Ovary (tissue), 9 donors: ENCODE measurements around the gene SLC26A1. TPM values are rescaled to one million over a fixed set of nuclear protein-coding genes. Genes with fewer than 3 reads are reported as not detected.

Experiments
- DNase-seq, 5 donors: peaks; one replicate each; pipeline ENCODE4 v3.0.0-alpha.2; 2019 to 2020
- H3K27ac ChIP-seq, 2 donors: fragments of 200-600 bp; one replicate each; pipeline versions ENCODE4 v1.5.1 to v1.8.0; 2019 to 2022
- H3K27me3 ChIP-seq: fragments of 200-600 bp; one replicate; pipeline ENCODE4 v1.8.0; 2022
- H3K36me3 ChIP-seq: fragments of 200-600 bp; sonication (generic); one replicate; pipeline ENCODE4 v1.5.1; 2019
- H3K4me1 ChIP-seq: one replicate; pipeline ENCODE4 v1.8.1; 2013; ENCODE audit warnings: mild to moderate bottlenecking, moderate library complexity; ENCODE audit not compliant: insufficient read depth
- H3K4me3 ChIP-seq: fragments of 200-600 bp; sonication (generic); one replicate; pipeline ENCODE4 v1.5.1; 2017
- H3K9me3 ChIP-seq, 2 donors: fragments of 200-600 bp in 1 of 2; sonication (generic) in 1 of 2; one replicate each; pipeline versions ENCODE4 v1.5.1 to v1.8.1; 2013 to 2019; ENCODE audit warnings: mild to moderate bottlenecking in 1 of 2, moderate library complexity in 1 of 2
- EP300 ChIP-seq: sonication (generic); formaldehyde crosslinking; IDR thresholded peaks from one replicate; pipeline ENCODE4 v1.6.1; 2017; ENCODE audit warnings: antibody characterized with exemption
- POLR2A ChIP-seq: fragments of 450-650 bp; IDR thresholded peaks from one replicate; pipeline ENCODE4 v1.6.1; 2017; ENCODE audit warnings: antibody characterized with exemption, mild to moderate bottlenecking, moderate library complexity
- WGBS, 3 donors: extraction: QIAGEN DNeasy Blood & Tissue Kit in 1 of 3; methylation state at CpG; one replicate each; pipeline versions ENCODE4 v1.1.5 to v1.1.7; 2013 to 2017; 5-methylcytosine and 5-hydroxymethylcytosine counted together
- intact Hi-C, 4 donors: fragments of 100-400 bp; cut with DNase I; formaldehyde crosslinking; loops; one replicate each; pipeline versions ENCODE4 v1.11.0 to v1.15.1; 2022 to 2023
- polyA plus RNA-seq, 2 donors: library from polyadenylated mRNA; stranded (reverse); fragments of 200-250 nt in 1 of 2; fragments of 350-450 nt in 1 of 2; fragmentation: Illumina TruSeq in 1 of 2; extraction: RNeasy Lipid Tissue Mini Kit (QIAGEN cat#74804) in 1 of 2; gene quantifications; one replicate each; pipeline ENCODE4 v1.2.3, GENCODE V29; 2013 to 2014
- total RNA-seq, 7 donors: library from RNA; depleted of rRNA in 2 of 7; stranded (reverse); fragments of >200 nt in 2 of 7; fragmentation: NEBNext Ultra II Directional in 3 of 7; extraction: Animal tissue kit (Norgen Biotek cat#: 25700) in 3 of 7; gene quantifications; one replicate each; pipeline versions ENCODE4 v1.1.0 to v1.2.4, GENCODE V29; 2016 to 2023
- TF ChIP-seq, protein P1 (sequence below), 3 donors: fragments of 450-650 bp in 2 of 3; fragments of 200-600 bp in 1 of 3; IDR thresholded peaks; one replicate each; pipeline versions ENCODE4 v1.5.1 to v1.8.0; 2016 to 2022; ENCODE audit warnings: antibody characterized with exemption in 3 of 3, mild to moderate bottlenecking in 1 of 3
- donor health status: DM: no; HTN: no; CAD: no; lungs with moderate emphysema.
- donor health status: DM: no; HTN: no; CAD: no.
- donor health status: Bipolar disorder and iron deficiency.
- donor health status: DM: yes; HTN: yes; CAD: no.
- donor health status: DM: no; HTN: no; CAD: no.
- donor health status: DM: yes; HTN: yes; CAD: no.

SLC26A1 gene
- total and polyA plus RNA-seq, 9 donors: 0.10 to 1.1 (median 0.25) TPM; not detected in 1

GRCh38 chr4:988726-989721, 4.2 kb downstream of the SLC26A1 start:
- no peak for DNase-seq
- H3K4me1 ChIP-seq: peaks cover 14% of the 10 kb centered on the region
- H3K4me3 ChIP-seq: no peak overlapping the region
- H3K36me3 ChIP-seq: no peaks in the 10 kb centered on the region
- WGBS, 3 donors: 86 to 94% (median 87%) methylated on average over 67 to 69 of the region's 69 CpGs
- H3K9me3 ChIP-seq: no peaks in the 10 kb centered on the region
- no peak overlapping the region for H3K27ac ChIP-seq
- TF ChIP-seq POLR2A (no peak), EP300 (no peak)
- TF ChIP-seq, protein P1, sequence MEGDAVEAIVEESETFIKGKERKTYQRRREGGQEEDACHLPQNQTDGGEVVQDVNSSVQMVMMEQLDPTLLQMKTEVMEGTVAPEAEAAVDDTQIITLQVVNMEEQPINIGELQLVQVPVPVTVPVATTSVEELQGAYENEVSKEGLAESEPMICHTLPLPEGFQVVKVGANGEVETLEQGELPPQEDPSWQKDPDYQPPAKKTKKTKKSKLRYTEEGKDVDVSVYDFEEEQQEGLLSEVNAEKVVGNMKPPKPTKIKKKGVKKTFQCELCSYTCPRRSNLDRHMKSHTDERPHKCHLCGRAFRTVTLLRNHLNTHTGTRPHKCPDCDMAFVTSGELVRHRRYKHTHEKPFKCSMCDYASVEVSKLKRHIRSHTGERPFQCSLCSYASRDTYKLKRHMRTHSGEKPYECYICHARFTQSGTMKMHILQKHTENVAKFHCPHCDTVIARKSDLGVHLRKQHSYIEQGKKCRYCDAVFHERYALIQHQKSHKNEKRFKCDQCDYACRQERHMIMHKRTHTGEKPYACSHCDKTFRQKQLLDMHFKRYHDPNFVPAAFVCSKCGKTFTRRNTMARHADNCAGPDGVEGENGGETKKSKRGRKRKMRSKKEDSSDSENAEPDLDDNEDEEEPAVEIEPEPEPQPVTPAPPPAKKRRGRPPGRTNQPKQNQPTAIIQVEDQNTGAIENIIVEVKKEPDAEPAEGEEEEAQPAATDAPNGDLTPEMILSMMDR (IDR thresholded peaks at IDR 0.05): no peak
- H3K27me3 ChIP-seq: no peaks in the 10 kb centered on the region
- intact Hi-C loops: loop anchor here in 3 of 4 donors (5.0 to 10.0 kb wide), 3 partner anchors 244 to 254 kb away; no protein-coding TSS in a partner anchor

- H3K36me3 ChIP-seq: no peaks in the 10 kb centered on the region
- intact Hi-C loops: loop anchor here in 3 of 4 donors (5.0 to 10.0 kb wide), 3 partner anchors 243 to 253 kb away; no protein-coding TSS in a partner anchor
- H3K4me1 ChIP-seq: peaks cover 14% of the 10 kb centered on the region
- H3K27ac ChIP-seq: peak overlapping the region in 1 of 2 donors; percentile 44
- WGBS, 3 donors: 54 to 63% (median 56%) methylated on average over 26 to 37 of the region's 37 CpGs
- H3K4me3 ChIP-seq: peak overlapping the region; percentile 68
- TF ChIP-seq POLR2A (no peak), EP300 (no peak)
- TF ChIP-seq, protein P1 (IDR thresholded peaks at IDR 0.05): no peak
- no peaks in the 10 kb centered on the region for H3K27me3 ChIP-seq
- peak in 2 of 5 donors; percentile 18 to 42 for DNase-seq
- no peaks in the 10 kb centered on the region for H3K9me3 ChIP-seq
Observed at GRCh38 chr4:987624-988513, 5.3 kb downstream of the SLC26A1 start.

GRCh38 chr4:986879-987623, 6.2 kb downstream of the SLC26A1 start, which contains the start of gene IDUA:
IDUA (plus strand) TSS chr4:987044; CDS start chr4:987085, 41 bp downstream.
- H3K27me3 ChIP-seq: no peaks in the 10 kb centered on the region
- no peaks in the 10 kb centered on the region for H3K36me3 ChIP-seq
- peak within 1 kb of the TSS; percentile 68 for H3K4me3 ChIP-seq
- 1 to 8% (median 1%) methylated on average over 7 to 69 of the region's 69 CpGs for WGBS, 3 donors
- DNase-seq: peak; percentile 75 to 85 (median 81)
- H3K9me3 ChIP-seq: no peaks in the 10 kb centered on the region
- TF ChIP-seq POLR2A (no peak), EP300 (no peak)
- TF ChIP-seq, protein P1 (IDR thresholded peaks at IDR 0.05): peak; percentile 25 to 63 (median 48)
- intact Hi-C loops: loop anchor here in 3 of 4 donors (5.0 to 10.0 kb wide), 3 partner anchors 242 to 252 kb away; no protein-coding TSS in a partner anchor
- H3K27ac ChIP-seq: peak within 1 kb of the TSS; percentile 44 to 52
- peaks cover 14% of the 10 kb centered on the region for H3K4me1 ChIP-seq
